GM12892 (cell line): ENCODE measurements around the gene CGNL1.

Source experiments
- DNase-seq: peaks from one replicate; pipeline ENCODE4 v3.0.0; 2011; ENCODE audit not compliant: insufficient read length
- FAIRE-seq: peaks from 2 replicates; lab custom pipeline; 2011; peaks lifted over from hg19 to GRCh38; lab: Jason Lieb, UNC
- POLR2A ChIP-seq: IDR thresholded peaks from 2 replicates; pipeline ENCODE4 v1.6.1; 2011; ENCODE audit warnings: low read depth, low read length, control low read depth
- POLR2AphosphoS5 ChIP-seq: IDR thresholded peaks from 2 replicates; pipeline ENCODE4 v1.6.1; 2011; ENCODE audit warnings: low read depth, low read length, control low read depth
- TAF1 ChIP-seq: IDR thresholded peaks from 2 replicates; pipeline ENCODE4 v1.6.1; 2011; ENCODE audit warnings: low read depth, mild to moderate bottlenecking, control low read depth, low read length, borderline replicate concordance

Gene CGNL1

GRCh38 chr15:57418635-57419034 is 42.3 kb downstream of the CGNL1 start:
- FAIRE-seq (no peak), DNase-seq (no peak)
- no peak for TF ChIP-seq TAF1
- TF ChIP-seq POLR2A = no peak
- TF ChIP-seq POLR2AphosphoS5 = no peak

- no peak for TF ChIP-seq POLR2AphosphoS5
- no peak for TF ChIP-seq TAF1
- no peak for TF ChIP-seq POLR2A
- DNase-seq (no peak), FAIRE-seq (no peak)
Measured at GRCh38 chr15:57419335-57419734, 43.0 kb downstream of the CGNL1 start.

GRCh38 chr15:57421110-57421509 is 44.8 kb downstream of the CGNL1 start:
- no peak for FAIRE-seq
- no peak for TF ChIP-seq TAF1
- no peak for TF ChIP-seq POLR2A
- no peak for TF ChIP-seq POLR2AphosphoS5
- no peak for DNase-seq

- no peak for DNase-seq
- TF ChIP-seq POLR2A (no peak), POLR2AphosphoS5 (no peak), TAF1 (no peak)
- peak; percentile 27 for FAIRE-seq
Measured at GRCh38 chr15:57421551-57421950, 45.2 kb downstream of the CGNL1 start.

- FAIRE-seq = no peak
- DNase-seq = no peak
- TF ChIP-seq POLR2AphosphoS5 (no peak), TAF1 (no peak), POLR2A (no peak)
Measured at GRCh38 chr15:57422113-57422754, 45.9 kb downstream of the CGNL1 start.

- FAIRE-seq (no peak), DNase-seq (no peak)
- TF ChIP-seq POLR2A (no peak), TAF1 (no peak), POLR2AphosphoS5 (no peak)
Measured at GRCh38 chr15:57423599-57424140, 47.4 kb downstream of the CGNL1 start.

- no peak for FAIRE-seq
- TF ChIP-seq POLR2A = no peak
- no peak for TF ChIP-seq POLR2AphosphoS5
- TF ChIP-seq TAF1 = no peak
Measured at GRCh38 chr15:57424628-57425405, 48.5 kb downstream of the CGNL1 start.

GRCh38 chr15:57425842-57426241 is 49.5 kb downstream of the CGNL1 start:
- TF ChIP-seq POLR2AphosphoS5 (no peak), TAF1 (no peak), POLR2A (no peak)
- FAIRE-seq = no peak

More at GRCh38 chr15:57424628-57425405, 48.5 kb downstream of the CGNL1 start:
- no peak for DNase-seq

GRCh38 chr15:57427367-57427821 is 51.1 kb downstream of the CGNL1 start:
- no peak for TF ChIP-seq POLR2AphosphoS5
- no peak for DNase-seq
- no peak for FAIRE-seq

More at GRCh38 chr15:57425842-57426241, 49.5 kb downstream of the CGNL1 start:
- no peak for DNase-seq

GRCh38 chr15:57432141-57432741 is 55.9 kb downstream of the CGNL1 start:
- no peak for DNase-seq
- TF ChIP-seq TAF1 (no peak), POLR2A (no peak), POLR2AphosphoS5 (no peak)
- FAIRE-seq = no peak

- no peak for DNase-seq
Measured at GRCh38 chr15:57436166-57436565, 59.9 kb downstream of the CGNL1 start.

More at GRCh38 chr15:57436166-57436565, 59.9 kb downstream of the CGNL1 start:
- no peak for TF ChIP-seq TAF1
- no peak for TF ChIP-seq POLR2A
- TF ChIP-seq POLR2AphosphoS5 = no peak
- FAIRE-seq = no peak
